HG02623 (cell line): ENCODE results near the gene SHISAL1.

ENCODE experiments used
- ATAC-seq: cut with Tn5 transposase; IDR thresholded peaks from one replicate; pipeline ENCODE4 v1.9.1; 2021; ENCODE audit warnings: moderate library complexity; ENCODE audit not compliant: unreplicated experiment

SHISAL1 gene

GRCh38 chr22:44281768-44282637 lies 30.7 kb downstream of the SHISAL1 start:
- no peak for ATAC-seq

GRCh38 chr22:44280665-44281188 lies 32.0 kb downstream of the SHISAL1 start:
- ATAC-seq, result no peak

- no peak for ATAC-seq
Measured at GRCh38 chr22:44279069-44279360, 33.7 kb downstream of the SHISAL1 start.

- ATAC-seq, result no peak
Measured at GRCh38 chr22:44278243-44279068, 34.3 kb downstream of the SHISAL1 start.

GRCh38 chr22:44277386-44278135 lies 35.2 kb downstream of the SHISAL1 start:
- no peak for ATAC-seq

DNA sequence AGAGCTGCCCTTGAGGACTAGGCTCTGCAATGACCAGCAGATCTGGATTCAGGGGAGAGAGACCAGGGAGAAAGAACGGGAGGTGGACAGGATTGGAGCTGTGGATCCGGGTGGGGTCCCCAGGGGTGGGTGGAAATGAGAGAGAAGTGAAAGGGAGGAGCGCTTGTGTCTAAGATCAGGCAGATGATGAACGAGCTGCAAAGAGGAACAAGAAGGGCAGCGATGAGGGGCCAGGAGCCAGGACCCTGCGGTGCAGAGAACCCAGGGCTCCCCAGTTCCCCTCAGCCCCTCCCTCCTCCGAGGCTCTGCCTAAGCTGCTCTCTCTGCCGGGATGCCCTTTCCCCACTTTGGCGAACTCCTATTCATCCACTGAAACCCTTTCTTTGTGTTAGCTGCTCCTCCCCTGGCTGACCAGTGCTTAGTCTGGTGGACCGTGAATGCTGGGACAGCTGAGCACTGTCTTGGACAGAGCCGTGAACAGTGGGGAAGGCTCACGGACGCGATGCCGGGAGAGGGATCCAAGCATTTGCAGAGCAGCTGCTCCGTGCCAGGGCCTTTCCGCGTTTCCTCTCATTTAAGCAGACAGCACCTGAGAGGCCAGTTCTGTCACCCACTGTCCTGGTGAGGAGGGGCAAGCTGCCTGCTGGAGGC lies 35.9 kb downstream of the SHISAL1 start:
- no peak for ATAC-seq

GRCh38 chr22:44276041-44276440 lies 36.7 kb downstream of the SHISAL1 start:
- no peak for ATAC-seq

- ATAC-seq, result no peak
Measured at GRCh38 chr22:44275631-44275995, 37.1 kb downstream of the SHISAL1 start.

- ATAC-seq, result no peak
Measured at GRCh38 chr22:44274918-44275630, 37.7 kb downstream of the SHISAL1 start.

- ATAC-seq, result no peak
Measured at GRCh38 chr22:44273175-44273574, 39.6 kb downstream of the SHISAL1 start.

GRCh38 chr22:44272401-44272771 lies 40.4 kb downstream of the SHISAL1 start:
- no peak for ATAC-seq

- no peak for ATAC-seq
Measured at GRCh38 chr22:44271732-44272400, 40.9 kb downstream of the SHISAL1 start.

- no peak for ATAC-seq
Measured at GRCh38 chr22:44271010-44271500, 41.7 kb downstream of the SHISAL1 start.

DNA sequence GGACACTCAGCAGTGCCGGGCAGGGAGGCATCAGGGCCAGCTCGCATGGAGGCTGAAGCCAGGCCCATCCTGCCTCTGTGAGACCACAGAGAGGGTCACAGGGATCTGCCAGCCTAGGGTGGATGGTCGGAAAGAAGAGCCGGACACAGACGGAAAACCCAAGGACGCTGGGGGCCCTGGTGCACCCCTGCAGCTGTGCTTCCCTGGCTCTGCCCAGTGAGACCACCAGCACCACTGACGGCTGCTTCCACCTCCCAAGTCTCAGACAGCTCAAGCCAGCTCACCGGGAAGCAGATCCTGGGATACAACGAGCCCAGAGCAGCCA lies 42.2 kb downstream of the SHISAL1 start:
- ATAC-seq, result no peak

GRCh38 chr22:44269757-44270555 lies 42.8 kb downstream of the SHISAL1 start:
- no peak for ATAC-seq

- no peak for ATAC-seq
Measured at GRCh38 chr22:44269117-44269498, 43.6 kb downstream of the SHISAL1 start.

- ATAC-seq, result no peak
Measured at GRCh38 chr22:44268431-44269116, 44.2 kb downstream of the SHISAL1 start.

GRCh38 chr22:44267856-44268255 lies 44.9 kb downstream of the SHISAL1 start:
- ATAC-seq, result no peak
